Right renal pelvis (tissue), 4 donors: ENCODE results near the gene DNHD1. TPM values are rescaled to one million over a fixed set of nuclear protein-coding genes. Genes with fewer than 3 reads are reported as not detected.

Source experiments
- DNase-seq, 4 donors: peaks; one replicate each; pipeline ENCODE4 v3.0.0-alpha.2; 2013; ENCODE audit warnings: low read depth in 4 of 4, low spot score in 3 of 4, missing footprints in 1 of 4
- polyA plus RNA-seq, 4 donors: library from polyadenylated mRNA; unstranded; fragments of 120-200 nt; gene quantifications; one replicate each; pipeline ENCODE4 v1.2.1, GENCODE V29; 2013; ENCODE audit not compliant: insufficient read length in 4 of 4

The DNHD1 gene
- polyA plus RNA-seq, 4 donors: 5.8 to 9.7 (median 7.5) TPM

DNA sequence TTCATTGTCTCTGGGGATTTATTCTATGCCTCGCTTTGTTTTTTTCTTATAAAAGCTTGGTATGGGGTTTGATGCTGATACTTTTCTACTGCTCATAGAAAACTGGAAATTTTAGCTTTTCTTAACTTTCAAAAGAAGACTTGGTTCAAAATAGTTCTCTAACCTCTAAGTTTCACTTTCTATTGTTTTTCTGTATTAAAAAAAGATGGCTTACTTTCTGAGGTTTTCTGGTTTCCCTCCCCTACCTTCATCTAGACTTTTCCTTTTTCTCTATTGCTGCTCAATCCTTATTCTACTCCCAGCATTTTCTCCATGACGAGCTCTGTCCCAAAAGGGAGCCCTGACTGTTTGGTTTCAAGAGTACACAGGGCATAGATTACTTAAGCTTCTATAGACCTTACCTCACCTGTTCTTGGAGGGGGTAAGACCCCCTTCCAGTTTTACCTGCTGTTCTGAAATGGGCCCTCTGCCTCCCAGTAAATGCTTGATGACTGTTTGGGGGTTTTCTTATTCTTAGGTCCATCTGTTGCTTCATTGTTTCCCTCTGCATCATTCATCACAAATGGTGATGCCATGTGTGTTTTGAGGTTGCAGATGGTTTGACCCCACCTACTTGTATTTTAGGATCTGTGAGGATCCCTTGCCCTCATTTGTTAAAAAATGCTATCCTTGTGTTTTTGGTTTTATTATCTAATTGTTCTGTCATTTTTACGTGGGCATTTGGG lies 29.5 kb downstream of the DNHD1 start:
- no peak for DNase-seq

DNA sequence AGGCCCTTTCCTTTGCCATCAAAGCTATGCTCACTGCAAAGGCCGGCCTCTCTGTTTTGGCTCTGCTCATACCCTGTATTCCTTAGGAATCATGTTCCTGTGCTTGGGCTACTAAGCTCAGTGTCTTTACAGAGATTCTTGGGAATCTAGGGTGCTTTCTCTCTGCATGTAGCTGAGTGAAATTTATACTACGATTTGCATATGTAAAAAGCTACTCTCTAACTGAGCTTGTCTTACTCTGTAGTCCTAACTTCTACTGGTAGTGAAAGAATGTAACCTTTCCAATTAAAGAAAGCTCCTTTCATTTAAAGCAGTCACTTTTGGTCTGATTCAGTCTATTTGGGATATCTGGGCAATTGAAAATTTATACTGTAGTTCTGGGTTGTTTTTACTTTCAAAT lies 32.2 kb downstream of the DNHD1 start:
- DNase-seq: no peak

DNA sequence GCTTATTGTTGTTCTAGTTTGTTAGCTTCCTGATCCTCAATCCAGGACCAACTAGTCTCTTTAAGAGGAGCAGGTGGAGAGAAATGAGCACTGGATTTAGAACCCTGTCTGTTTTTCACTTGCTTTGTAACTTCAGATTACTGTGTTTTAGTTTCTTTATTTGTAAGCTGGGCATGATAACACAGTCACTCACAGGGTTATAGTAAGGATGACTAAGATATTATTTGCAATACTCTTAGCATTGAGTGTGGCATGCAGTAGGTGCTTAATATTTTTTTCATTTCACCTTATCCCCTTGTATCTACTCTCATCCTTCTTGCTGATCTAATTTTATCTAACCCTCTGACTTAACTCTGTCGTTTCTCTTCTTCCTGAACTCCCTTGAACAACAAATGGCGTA lies 33.8 kb downstream of the DNHD1 start:
- DNase-seq: no peak

DNA sequence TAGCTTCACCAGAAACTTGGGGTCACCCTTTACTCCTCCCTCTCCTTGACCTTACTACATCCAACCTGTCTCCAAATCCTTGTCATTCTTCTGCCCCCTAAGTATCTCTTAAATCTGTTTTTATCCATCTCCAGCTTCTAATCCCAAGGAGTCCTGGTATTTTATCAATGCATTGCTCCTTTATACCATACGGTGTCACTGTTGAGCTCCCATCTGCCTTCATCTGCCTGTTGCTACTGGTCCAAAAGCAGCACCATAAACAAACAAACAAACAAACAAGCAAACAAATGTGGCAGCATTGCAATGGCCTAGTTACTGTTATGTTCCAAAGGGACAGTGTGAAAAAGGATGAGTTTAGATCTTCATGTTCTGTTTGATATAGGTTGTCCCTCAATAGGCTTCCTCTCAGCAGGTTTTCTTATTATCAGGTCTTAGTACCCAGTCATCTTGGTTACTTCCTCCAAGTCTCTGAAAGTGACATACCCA lies 34.2 kb downstream of the DNHD1 start:
- peak; percentile 23 to 45 (median 31) for DNase-seq

DNA sequence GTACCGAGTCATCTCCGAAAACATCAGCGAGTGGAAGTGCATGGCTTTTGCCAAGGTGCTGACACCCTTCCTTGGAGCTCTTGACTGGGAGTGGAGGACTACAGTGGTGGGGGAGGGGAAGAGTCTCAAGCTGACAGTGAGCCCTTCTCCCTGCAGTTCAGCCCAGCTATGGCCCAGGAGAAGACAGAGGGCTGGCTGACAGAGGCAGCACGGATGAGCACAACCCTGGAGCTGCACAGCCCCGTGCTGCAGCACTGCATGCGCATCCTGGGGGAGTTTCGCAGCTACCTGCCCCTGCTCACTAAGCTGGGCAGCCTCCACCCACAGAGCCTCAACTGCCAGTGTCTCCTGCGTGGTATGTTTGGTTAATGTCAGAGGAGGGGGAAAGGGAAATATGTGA lies 41.4 kb downstream of the DNHD1 start:
- DNase-seq: no peak

DNA sequence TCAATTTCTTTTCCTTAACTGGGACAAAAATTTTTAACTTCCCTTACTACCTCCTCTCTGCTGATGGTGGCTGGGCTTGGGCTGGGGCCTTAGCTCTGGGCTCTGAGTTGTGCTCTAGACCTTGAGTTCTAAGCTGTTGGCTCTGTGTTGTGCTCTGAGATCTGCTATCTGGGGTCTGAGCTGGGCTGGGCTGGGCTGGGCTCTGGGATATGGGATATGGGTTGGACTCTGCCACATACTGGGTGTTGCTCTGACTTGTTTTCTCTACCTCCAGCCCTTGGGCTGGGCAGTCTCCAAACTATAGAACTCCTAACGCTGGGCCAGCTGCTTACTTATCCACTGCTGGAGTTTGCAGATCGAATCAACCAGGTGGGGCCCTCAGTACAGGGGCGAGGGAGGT lies 41.9 kb downstream of the DNHD1 start:
- no peak for DNase-seq

DNA sequence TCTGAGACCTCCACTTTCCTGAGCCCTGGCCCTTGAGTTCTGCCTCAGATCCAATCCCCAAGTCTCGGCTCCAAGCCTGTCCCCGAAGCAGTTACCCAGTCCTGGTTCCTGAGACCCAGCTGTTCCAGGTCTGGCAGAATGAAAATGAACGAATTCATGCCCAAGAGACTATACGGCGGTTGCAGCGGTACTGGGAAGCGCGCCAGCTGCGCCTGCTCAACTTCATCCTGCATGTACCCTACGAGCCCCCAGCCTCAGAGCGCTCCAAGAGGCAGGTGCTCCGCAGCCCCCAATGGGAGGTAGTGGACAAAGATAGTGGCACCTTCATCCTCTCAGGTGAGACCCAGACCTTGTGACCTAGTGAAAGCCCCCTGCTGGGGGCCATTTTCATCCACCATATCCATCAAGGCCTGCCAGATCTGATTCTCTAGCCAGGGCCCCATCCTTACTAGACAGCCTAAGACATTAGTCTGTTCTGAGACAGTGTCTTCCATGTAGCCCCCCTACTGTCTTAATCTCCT lies 42.7 kb downstream of the DNHD1 start:
- no peak for DNase-seq

DNA sequence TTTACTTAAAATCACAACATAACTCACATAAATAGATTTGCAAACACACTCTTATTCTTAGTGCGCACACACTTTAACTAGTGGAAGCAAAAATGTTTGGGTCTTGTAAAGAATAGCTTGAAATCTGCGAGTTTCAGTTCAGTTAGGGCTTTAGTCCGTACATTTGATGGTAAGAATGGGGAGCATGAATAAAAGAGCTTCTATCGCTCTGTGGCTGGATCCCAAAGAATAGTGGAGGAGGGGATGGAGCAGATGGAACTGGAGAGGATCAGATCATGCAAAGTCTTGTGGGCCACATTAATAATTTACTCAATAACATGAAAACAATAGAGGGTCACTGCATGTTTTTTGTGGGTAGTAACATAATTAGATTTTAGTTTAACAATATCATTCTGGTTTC lies 44.3 kb downstream of the DNHD1 start:
- DNase-seq: no peak

DNA sequence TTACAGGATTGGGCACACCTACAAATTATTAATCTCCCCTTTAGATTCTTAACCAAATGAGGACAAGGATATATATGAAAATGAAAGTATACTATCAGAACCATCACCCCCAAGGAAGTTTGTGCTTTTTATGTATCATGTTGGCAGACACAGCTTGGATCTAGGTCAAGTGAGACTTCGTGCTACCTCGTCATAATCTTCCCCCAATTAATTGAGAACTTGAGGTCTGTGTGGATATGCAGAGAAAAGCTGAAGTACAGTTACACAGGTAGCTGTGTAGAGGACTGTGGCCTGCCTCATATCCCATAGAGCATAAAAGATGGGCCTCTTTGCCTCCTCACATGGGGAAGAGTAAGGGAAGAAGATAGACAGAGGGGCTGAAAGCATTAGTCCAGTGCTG lies 45.6 kb downstream of the DNHD1 start:
- no peak for DNase-seq

DNA sequence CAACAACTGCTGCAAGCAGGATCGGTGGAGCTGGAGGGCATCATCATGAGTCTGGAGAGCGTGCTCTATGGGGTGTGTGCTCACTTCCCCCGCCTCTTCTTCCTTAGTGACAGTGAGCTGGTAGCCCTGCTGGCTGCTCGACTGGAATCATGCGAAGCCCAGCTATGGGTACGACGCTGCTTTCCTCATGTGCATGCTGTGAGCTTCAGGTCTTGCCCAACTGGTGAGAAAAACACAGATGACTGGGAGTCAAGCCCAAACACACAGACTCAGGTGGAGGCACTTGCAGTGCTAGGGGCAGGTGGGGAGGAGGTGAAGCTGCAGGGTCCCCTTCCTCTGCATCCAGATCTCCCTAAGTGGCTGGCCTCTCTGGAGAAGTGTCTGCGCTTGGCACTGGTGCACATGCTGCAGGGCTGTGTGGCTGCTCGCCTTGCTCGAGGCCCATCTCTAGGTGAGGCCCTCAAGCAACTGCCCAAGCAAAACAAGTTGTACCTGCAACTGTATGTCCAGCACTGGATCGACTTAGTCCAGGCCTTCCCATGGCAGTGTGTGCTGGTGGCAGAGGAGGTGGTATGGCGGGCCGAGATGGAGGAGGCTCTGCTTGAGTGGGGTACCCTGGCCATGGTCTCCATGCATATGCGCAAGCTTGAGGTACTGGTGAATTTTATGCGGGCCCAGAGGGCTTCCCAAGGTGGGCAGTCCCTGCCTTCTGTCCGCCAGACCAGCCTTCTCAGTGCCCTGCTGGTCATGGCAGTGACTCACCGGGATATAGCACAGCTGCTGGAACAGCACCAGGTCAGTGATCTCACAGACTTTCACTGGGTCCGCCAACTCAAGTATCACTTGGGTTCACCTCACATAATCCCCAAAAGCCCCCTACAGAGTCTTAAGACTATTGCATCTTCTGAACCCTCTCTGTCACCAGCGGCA lies 48.1 kb downstream of the DNHD1 start:
- no peak for DNase-seq

DNA sequence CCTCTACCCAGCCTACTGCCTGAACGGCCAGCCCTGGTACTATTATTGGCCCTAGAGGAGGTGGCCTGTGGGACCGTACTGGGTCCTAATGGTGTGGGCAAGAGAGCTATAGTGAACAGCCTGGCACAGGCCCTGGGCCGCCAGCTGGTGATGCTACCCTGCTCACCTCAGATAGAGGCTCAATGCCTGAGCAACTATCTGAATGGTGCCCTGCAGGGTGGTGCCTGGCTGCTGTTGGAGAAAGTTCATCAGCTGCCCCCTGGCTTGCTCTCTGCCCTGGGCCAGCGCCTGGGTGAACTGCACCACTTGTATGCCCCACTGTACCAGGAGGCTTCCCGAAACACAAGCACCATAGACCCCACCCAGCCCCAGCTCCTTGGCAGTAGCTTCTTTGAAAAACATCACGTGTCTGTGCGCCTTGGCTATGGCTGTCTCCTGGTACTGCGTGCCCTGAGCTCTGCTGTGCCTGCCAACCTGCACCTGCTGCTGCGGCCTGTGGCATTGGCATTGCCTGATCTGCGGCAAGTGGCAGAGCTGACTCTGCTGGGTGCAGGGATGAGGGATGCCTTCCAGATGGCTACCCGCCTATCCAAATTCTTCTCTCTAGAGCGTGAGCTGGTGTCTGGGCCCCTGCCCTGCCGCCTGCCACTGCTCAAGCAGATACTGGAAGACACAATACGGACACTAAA lies 49.0 kb downstream of the DNHD1 start:
- DNase-seq: no peak

DNA sequence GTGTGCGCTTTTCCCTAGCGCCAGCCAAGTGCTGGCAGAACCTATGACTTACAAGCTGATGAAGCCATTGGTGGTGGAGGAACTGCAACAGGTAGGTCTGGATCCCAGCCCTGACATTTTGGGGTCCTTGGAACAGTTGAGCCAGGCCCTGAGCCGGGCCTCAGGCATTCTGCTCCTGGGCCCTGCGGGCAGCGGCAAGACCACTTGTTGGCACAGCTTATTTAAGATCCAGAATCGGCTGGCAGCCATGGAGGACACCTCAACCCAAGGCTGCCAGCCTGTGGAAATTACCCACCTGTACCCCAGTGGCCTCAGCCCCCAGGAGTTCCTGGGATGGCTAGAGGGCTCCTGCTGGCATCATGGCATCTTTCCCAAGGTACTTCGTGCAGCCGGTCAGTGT lies 49.7 kb downstream of the DNHD1 start:
- no peak for DNase-seq

DNA sequence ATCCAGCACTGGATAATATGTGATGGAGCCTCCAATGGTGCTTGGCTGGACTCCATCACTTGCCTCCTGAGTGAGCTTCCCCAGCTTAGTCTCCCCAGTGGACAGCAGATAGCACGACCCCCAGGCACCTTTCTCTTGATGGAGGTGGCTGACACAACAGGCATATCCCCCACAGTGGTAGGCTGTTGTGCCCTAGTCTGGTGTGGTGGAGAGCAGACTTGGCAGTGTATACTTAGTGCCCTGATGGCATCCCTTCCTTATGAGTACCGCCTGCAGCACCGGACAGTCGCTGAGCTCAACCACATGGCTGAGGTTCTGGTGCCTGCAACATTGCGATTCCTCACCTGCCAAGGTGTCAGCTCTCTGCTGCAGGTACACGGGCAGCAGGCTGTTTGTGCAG lies 50.1 kb downstream of the DNHD1 start:
- no peak for DNase-seq

DNA sequence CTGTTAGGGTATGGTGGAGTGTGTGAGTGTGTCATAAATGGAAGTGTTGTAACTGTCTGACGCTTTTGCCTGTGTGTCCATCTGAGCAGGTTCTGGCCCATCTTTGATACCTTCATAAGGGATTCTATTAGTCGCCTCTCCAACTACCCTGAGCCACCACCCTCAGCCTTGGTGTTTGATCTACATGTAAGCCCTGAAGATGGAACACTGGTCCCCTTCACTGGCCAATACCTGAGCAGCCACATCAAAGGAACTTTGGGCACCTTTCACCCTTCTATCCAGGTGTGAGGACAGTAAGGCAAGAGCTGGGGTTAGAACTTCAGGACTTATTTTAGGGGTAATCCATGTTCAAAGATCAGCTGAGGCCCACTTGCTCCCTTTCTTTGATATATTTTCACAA lies 51.0 kb downstream of the DNHD1 start:
- no peak for DNase-seq

DNA sequence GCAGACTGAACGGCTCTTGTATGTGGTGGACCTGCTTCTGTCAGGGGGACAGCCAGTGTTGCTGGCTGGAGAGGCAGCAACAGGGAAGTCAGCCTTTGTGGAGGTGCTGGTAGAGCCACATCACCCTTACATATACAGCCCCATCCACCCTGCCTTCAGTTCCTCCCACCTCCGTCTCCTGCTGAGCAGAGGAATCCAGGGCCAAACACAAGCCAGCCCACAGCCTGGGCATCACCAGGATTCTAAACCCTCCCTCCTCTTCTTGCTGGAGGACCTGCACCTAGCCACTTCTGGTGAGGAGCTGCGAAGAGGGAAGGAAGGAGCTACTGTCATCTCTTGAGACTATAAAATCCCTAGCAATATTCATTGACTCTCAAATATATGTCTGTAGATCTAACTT lies 51.6 kb downstream of the DNHD1 start:
- no peak for DNase-seq

DNA sequence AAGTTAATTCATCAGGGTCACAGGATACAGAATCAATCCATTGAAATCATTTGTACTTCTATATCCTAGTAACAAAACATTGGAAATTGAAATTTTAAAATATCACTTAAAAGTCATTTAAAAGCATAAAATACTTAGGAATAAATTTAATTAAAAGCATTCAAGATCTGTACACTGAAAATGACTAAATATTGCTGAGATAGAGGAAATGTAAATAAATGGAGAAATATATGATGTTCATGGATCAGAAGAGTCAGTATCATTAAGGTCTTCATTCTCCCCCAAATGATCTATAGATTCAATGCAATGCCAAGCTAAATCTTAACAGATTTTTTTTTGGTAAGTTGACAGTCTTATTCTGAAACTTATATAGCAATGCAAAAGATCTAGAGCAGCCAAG lies 56.6 kb downstream of the DNHD1 start:
- DNase-seq: no peak

DNA sequence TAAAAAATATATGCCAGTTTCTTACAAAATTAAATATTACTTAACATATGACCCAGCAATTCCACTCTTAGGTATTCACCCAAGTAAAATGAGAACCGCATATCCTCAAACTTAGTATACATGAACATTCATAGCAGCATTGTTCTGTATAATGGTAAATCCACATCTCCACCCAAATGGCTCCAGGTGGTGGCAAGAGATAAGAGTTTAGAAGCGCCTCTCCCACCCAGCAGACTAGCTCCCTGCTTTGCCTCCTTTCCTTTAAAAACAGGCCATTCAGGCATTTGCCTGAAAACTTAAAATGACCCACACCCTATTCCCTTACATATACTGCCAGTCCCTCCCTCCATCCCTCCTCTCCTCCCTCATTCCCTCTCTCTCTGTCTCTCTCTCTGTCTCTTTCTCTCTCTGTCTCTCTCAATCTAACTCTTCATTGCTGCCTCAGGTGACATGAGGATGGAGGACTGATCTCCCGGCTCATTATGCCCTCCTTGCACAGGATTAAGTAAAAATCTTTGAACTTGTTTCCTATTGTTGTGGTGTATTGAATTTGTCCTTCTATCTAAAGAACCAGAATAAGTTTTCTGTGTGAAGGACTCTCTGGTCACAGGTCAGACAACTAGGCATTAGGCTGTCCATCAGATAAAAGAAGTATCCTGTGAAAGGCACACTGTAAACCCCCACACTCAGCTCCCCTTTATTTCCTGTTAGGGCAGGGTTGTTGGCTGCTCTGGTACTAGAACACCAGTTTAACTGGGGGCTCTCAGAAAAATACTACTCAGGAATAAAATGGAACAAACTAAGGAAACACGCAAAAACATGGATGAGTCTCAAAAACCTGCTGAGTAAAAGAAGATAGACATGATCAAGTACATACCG lies 58.0 kb downstream of the DNHD1 start:
- no peak for DNase-seq

DNA sequence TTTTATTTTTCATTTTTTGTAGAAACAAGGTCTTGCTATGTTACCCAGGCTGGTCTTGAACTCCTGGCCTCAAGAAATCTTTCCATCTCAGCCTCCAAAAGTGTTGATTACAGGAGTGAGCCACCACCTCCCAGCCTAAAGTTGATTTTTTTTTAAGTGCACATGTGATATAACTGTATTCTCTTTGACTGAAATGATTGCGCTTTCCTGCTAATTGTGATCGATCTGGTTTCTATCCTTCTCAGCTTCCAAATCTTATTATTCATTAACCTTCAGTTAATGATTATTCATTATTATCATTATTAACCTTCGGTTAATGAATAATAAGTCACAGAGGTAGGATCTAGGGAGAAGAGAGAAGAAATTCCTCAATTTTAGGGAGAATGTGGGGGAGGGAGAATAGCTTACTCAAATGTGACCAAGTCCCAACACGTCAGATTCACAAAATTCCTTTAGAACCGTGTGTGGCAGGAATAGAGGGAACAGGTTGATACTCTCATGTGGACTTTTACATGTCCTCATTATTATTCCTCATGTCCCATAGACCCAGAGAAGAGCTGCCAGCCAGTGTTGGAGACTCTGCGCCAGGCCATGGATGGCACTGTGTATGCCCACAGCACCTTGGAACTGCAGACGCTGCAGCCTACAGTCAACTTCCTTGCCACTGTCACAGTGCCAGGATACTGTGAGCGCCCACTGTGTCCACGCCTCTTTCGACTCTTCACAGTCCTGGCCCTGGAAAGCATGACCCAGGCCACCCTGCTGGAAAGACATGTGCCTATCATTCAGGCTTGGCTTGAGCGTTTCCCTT lies 59.3 kb downstream of the DNHD1 start:
- peak in 1 of 4 donors; percentile 27 for DNase-seq

DNA sequence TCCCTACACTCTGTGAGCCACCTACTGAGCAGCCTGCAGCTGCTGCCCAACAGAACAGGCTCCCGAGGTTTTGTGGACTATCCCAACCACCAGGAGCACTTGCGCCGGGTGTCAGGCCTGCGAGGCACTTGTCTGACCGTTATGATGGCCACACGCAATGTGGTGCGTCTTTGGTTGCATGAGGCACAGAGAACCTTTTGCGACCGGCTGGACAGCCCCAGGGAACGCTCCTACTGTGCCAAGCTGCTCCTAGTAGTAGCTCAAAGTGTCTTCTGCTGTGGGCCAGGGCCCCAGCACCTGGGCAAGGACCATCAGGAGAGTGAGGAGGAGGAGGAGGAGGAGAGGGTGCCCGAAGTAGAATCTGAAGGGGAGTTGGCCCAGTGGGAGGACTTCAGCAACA lies 60.0 kb downstream of the DNHD1 start:
- DNase-seq: no peak
